Stomach (tissue), 9 donors: ENCODE measurements around the gene ABCC1. TPM values are rescaled to one million over a fixed set of nuclear protein-coding genes. Genes with fewer than 3 reads are reported as not detected.
A peak's percentile ranks its signal among the peaks of the same experiment; 100 is the strongest.

Source experiments
- DNase-seq, 2 donors: peaks; one replicate each; pipeline versions ENCODE4 v3.0.0 to v3.0.0-alpha.2; 2013 to 2019
- H3K27ac ChIP-seq, 5 donors: fragments of 200-600 bp in 4 of 5; sonication (generic) in 4 of 5; one replicate each; pipeline ENCODE4 v1.5.1; 2013 to 2019; ENCODE audit warnings: mild to moderate bottlenecking in 1 of 5, moderate library complexity in 1 of 5
- H3K27me3 ChIP-seq, 3 donors: fragments of 200-600 bp; sonication (generic); one replicate each; pipeline ENCODE4 v1.5.1; 2017 to 2019; ENCODE audit warnings: mixed run types in 1 of 3
- H3K36me3 ChIP-seq, 4 donors: fragments of 200-600 bp; sonication (generic); 1 replicate in 3 of 4; 2 replicates in 1 of 4; pipeline ENCODE4 v1.5.1; 2016 to 2019
- H3K4me1 ChIP-seq, 4 donors: fragments of 200-600 bp; sonication (generic); one replicate each; pipeline ENCODE4 v1.5.1; 2016 to 2019
- H3K4me3 ChIP-seq, 4 donors: fragments of 200-600 bp; sonication (generic) in 3 of 4; one replicate each; pipeline ENCODE4 v1.5.1; 2016 to 2019; ENCODE audit warnings: mild to moderate bottlenecking in 1 of 4
- H3K9me3 ChIP-seq, 4 donors: fragments of 200-600 bp; sonication (generic); one replicate each; pipeline ENCODE4 v1.5.1; 2016 to 2019
- CTCF ChIP-seq, 7 experiments: fragments of 450-650 bp in 4 of 7; fragments of 200-600 bp in 3 of 7; sonication (generic) in 3 of 7; IDR thresholded peaks; one replicate each; pipeline ENCODE4 v1.5.1; 2016 to 2019; ENCODE audit warnings: antibody characterized with exemption in 7 of 7, control low read depth in 2 of 7, mild to moderate bottlenecking in 1 of 7
- EP300 ChIP-seq: sonication (generic); formaldehyde crosslinking; IDR thresholded peaks from one replicate; pipeline ENCODE4 v1.6.1; 2017; ENCODE audit warnings: antibody characterized with exemption
- POLR2A ChIP-seq, 4 donors: fragments of 450-650 bp; IDR thresholded peaks; one replicate each; pipeline ENCODE4 v1.6.1; 2016; ENCODE audit warnings: antibody characterized with exemption in 4 of 4, control low read depth in 2 of 4, mild to moderate bottlenecking in 1 of 4, moderate library complexity in 1 of 4
- POLR2AphosphoS5 ChIP-seq, 3 donors: sonication (generic); formaldehyde crosslinking; IDR thresholded peaks; one replicate each; pipeline ENCODE4 v1.6.1; 2016; ENCODE audit warnings: antibody characterized with exemption in 3 of 3
- WGBS, 5 donors: extraction: QIAGEN DNeasy Blood & Tissue Kit in 3 of 5; methylation state at CpG; one replicate each; pipeline versions ENCODE4 v1.1.5 to v1.1.7; 2013 to 2018; 5-methylcytosine and 5-hydroxymethylcytosine counted together
- intact Hi-C: fragments of 100-400 bp; cut with DNase I; formaldehyde crosslinking; loops from one replicate; pipeline ENCODE4 v1.15.1; 2023; ENCODE audit warnings: low total_unique reads
- polyA plus RNA-seq, 3 donors: library from polyadenylated mRNA; stranded (reverse); fragments of 200-250 nt; gene quantifications; one replicate each; pipeline ENCODE4 v1.2.3, GENCODE V29; 2013
- total RNA-seq, 5 donors: library from RNA; depleted of rRNA; stranded (reverse); fragments of >200 nt; gene quantifications; one replicate each; pipeline versions ENCODE4 v1.1.0 to v1.2.3, GENCODE V29; 2014 to 2016
- donor health status: healthy with polysubstance abuse.
- donor health status: Bipolar disorder and iron deficiency.
- donor health status: healthy.

ABCC1 gene
- total and polyA plus RNA-seq, 8 donors = 2.3 to 105 (median 24.9) TPM

- no peak for DNase-seq
- Histone ChIP-seq H3K36me3 (peaks cover 0 to 19% (median 9%) of the 10 kb centered on the region in 4 donors), H3K4me1 (peaks cover 32 to 74% (median 42%) of the 10 kb centered on the region in 4 donors), H3K4me3 (no peak overlapping the region), H3K27ac (peak overlapping the region in 4 of 5 donors; percentile 77 to 85 (median 82)), H3K27me3 (no peaks in the 10 kb centered on the region), H3K9me3 (peaks cover 0 to 9% (median 5%) of the 10 kb centered on the region in 4 donors)
- intact Hi-C loops = no loop called here
- 55 to 72% (median 64%) methylated on average over 5 of the region's 5 CpGs for WGBS, 5 donors
- TF ChIP-seq POLR2AphosphoS5 (IDR thresholded peaks at IDR 0.05) (peak in 1 of 3 donors; percentile 34), EP300 (no peak), CTCF (IDR thresholded peaks at IDR 0.05) (no peak), POLR2A (IDR thresholded peaks at IDR 0.05) (no peak)
Measured at GRCh38 chr16:15973421-15973820, 24.0 kb downstream of the ABCC1 start.

GRCh38 chr16:15974057-15974456, 24.6 kb downstream of the ABCC1 start:
- intact Hi-C loops = no loop called here
- TF ChIP-seq POLR2A (IDR thresholded peaks at IDR 0.05) = no peak
- TF ChIP-seq EP300 = no peak
- no peak for TF ChIP-seq CTCF (IDR thresholded peaks at IDR 0.05)
- no peak for TF ChIP-seq POLR2AphosphoS5 (IDR thresholded peaks at IDR 0.05)
- H3K27me3 ChIP-seq = no peaks in the 10 kb centered on the region
- H3K36me3 ChIP-seq = peaks cover 0 to 19% (median 9%) of the 10 kb centered on the region in 4 donors
- peaks cover 0 to 9% (median 5%) of the 10 kb centered on the region in 4 donors for H3K9me3 ChIP-seq
- H3K4me3 ChIP-seq = no peak overlapping the region
- no peak for DNase-seq
- 43 to 78% (median 71%) methylated on average over 2 of the region's 2 CpGs for whole genome bisulfite sequencing, 5 donors
- H3K4me1 ChIP-seq = peaks cover 32 to 74% (median 42%) of the 10 kb centered on the region in 4 donors
- H3K27ac ChIP-seq = peak overlapping the region in 4 of 5 donors; percentile 77 to 85 (median 82)

GRCh38 chr16:15975172-15975571, 25.8 kb downstream of the ABCC1 start:
- Histone ChIP-seq H3K27me3 (no peaks in the 10 kb centered on the region), H3K36me3 (peaks cover 0 to 18% (median 9%) of the 10 kb centered on the region in 4 donors), H3K4me1 (peaks cover 32 to 73% (median 42%) of the 10 kb centered on the region in 4 donors), H3K27ac (peak overlapping the region in 4 of 5 donors; percentile 77 to 85 (median 82)), H3K9me3 (peaks cover 0 to 9% (median 5%) of the 10 kb centered on the region in 4 donors), H3K4me3 (no peak overlapping the region)
- DNase-seq = no peak
- intact Hi-C loops = no loop called here
- WGBS, 5 donors = 81 to 91% (median 89%) methylated on average over 5 of the region's 5 CpGs
- TF ChIP-seq POLR2AphosphoS5 (IDR thresholded peaks at IDR 0.05) = no peak
- no peak for TF ChIP-seq POLR2A (IDR thresholded peaks at IDR 0.05)
- no peak for TF ChIP-seq EP300
- no peak for TF ChIP-seq CTCF (IDR thresholded peaks at IDR 0.05)

DNA sequence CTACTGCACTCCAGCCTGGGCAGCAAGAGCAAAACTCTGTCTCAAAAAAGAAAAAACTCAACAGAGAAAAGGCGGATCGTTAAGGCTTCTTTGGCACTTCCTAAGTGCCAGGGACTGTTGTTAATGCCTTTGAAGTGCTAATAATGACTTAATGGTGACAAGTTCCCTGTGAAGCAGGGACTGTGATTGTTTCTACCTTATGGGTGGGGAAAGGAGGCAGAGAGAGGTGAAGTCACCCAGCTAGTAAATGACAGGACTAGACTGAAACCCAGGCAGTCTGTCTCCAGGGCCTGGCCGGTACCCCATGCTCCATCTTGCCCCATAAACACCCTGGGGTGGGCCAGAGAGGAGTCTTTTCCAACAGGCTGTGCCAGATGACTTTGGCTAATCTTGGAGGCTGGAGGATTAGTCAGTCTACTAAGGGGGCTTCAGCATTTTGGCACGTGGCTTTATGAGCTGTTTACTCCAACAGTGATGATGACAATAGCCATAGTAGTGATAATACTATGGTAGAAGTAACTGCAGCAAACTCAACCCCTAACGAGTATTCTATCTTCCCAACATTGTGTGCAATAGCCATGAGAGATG, 26.9 kb downstream of the ABCC1 start:
- H3K4me1 ChIP-seq = peaks cover 32 to 72% (median 44%) of the 10 kb centered on the region in 4 donors
- H3K9me3 ChIP-seq = peaks cover under 1 to 11% (median 7%) of the 10 kb centered on the region in 4 donors
- TF ChIP-seq POLR2A (IDR thresholded peaks at IDR 0.05) = no peak
- no peak for TF ChIP-seq CTCF (IDR thresholded peaks at IDR 0.05)
- no peak for TF ChIP-seq EP300
- no peak for TF ChIP-seq POLR2AphosphoS5 (IDR thresholded peaks at IDR 0.05)
- H3K27ac ChIP-seq = peak overlapping the region; percentile 28 to 85 (median 79)
- peaks cover 0 to 13% (median 7%) of the 10 kb centered on the region in 4 donors for H3K36me3 ChIP-seq
- 65 to 79% (median 70%) methylated on average over 4 to 5 of the region's 5 CpGs for WGBS, 5 donors
- intact Hi-C loops = no loop called here
- no peak for DNase-seq
- H3K4me3 ChIP-seq = no peak overlapping the region
- no peaks in the 10 kb centered on the region for H3K27me3 ChIP-seq
